Measurements from ENCODE around the gene PARD6G. TPM values are rescaled to one million over a fixed set of nuclear protein-coding genes. Genes with fewer than 3 reads are reported as not detected.

PARD6G gene
- total RNA-seq, 1 donor from 2014 or later = not detected

DNA sequence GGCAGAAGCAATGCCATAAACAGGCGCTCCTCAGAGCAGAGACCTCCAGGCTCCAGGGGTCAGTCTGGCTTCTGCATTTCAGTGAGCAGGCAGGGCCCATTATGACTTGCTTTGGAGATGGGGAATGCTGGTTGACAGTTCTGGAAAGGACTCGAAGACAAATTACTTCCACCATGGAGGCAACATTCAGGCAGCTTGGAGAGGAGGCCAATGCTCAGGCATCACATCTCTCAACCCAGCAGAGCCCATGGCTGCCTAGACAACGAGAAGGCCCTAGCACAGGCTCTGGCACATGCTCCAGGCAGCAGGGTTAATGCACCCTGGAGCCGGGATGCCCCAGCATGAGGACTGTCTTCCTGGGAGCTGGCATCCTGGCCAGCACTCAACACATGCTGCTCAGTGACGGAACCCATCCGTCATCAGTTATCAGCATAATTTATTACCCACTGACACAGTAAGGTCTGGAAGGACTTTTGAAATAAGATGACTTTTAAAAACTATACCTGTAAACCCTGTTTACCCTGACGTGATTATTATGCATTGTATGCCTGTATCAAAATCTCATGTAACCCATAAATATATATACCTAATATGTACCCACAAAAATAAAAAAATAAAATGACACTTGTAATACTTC lies 85.4 kb downstream of the PARD6G start:
- H3K27ac Mint-ChIP-seq = no peak overlapping the region
- ATAC-seq (ENCODE audit: low read depth) (no peak), DNase-seq (no peak)
- H3K4me3 Mint-ChIP-seq = no peak overlapping the region
- ChIA-PET CTCF (no interaction called here), POLR2A (no interaction called here)
- peaks cover 1% of the 10 kb centered on the region for H3K27me3 Mint-ChIP-seq
- H3K4me1 Mint-ChIP-seq = peaks cover 3% of the 10 kb centered on the region
- intact Hi-C loops (cut with micrococcal nuclease) = no loop called here
- peaks cover 12% of the 10 kb centered on the region for H3K9me3 Mint-ChIP-seq
- TF ChIP-seq, protein P1, sequence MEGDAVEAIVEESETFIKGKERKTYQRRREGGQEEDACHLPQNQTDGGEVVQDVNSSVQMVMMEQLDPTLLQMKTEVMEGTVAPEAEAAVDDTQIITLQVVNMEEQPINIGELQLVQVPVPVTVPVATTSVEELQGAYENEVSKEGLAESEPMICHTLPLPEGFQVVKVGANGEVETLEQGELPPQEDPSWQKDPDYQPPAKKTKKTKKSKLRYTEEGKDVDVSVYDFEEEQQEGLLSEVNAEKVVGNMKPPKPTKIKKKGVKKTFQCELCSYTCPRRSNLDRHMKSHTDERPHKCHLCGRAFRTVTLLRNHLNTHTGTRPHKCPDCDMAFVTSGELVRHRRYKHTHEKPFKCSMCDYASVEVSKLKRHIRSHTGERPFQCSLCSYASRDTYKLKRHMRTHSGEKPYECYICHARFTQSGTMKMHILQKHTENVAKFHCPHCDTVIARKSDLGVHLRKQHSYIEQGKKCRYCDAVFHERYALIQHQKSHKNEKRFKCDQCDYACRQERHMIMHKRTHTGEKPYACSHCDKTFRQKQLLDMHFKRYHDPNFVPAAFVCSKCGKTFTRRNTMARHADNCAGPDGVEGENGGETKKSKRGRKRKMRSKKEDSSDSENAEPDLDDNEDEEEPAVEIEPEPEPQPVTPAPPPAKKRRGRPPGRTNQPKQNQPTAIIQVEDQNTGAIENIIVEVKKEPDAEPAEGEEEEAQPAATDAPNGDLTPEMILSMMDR (IDR thresholded peaks at IDR 0.05) = no peak
- no peaks in the 10 kb centered on the region for H3K36me3 Mint-ChIP-seq (ENCODE audit: low read depth)

DNA sequence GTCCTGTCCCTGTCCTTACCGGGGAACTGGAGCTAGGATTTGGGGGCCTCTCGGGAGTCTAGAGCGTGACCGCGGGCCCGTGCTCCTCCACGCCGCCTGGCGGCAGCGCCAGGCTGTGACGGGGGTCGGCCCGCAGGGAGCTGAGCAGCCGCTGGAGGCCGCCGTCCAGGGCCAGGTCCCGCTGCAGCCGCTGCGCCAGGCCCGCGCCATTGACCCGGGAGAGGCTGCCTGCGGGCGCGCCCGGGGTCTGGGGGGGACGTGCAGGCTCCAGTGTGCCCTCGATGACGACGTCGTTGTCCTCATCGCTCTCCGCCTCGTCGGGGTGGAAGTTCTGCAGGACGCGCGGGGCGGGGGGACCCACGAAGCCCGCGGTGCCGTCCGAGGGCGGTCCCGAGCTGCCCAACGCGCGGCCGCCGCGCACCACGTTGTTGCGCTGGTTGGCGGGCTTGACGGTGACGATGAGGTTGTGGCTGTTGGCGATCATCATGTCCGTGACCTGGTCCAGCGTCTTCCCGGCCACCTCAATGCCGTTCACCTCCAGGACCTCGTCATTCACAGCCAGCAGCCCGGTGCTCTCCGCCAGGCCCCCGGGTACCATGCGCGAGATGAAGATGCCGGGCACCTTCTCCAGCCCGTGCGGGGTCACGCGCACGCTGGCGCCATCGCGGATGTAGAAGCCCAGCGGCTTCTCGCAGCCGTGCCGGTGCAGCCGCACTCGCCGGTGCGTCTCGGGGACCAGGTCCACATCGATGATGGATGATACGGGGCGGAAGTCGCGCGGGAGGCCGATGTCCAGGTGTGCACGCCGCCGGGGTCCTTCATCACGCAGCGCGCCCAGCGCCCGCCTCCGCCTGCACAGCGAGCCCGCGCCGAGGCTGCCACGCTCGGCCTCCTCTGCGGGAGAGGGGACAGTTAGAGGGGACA lies 87.3 kb downstream of the PARD6G start:
- POLR2A ChIA-PET = no interaction called here
- H3K4me3 Mint-ChIP-seq = no peak overlapping the region

DNA sequence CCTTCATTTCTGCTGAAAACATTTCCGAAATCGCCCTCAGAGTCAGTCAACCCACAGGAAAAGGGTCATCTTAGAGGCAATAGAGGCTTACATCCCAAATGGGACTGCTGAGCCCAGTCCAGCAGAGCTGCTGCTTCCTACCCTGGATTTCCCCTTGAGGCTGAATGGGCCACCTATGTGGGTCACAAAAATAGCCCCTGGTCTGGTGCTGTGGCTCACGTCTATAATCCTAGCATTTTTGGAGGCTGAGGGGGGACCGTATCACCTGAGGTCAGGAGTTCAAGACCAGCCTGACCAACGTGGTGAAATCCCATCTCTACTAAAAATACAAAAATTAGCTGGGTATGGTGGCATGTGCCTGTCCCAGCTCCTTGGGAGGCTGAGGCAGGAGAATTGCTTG lies 88.9 kb downstream of the PARD6G start:
- intact Hi-C loops (cut with micrococcal nuclease) = no loop called here
- DNase-seq (no peak), ATAC-seq (ENCODE audit: low read depth) (no peak)
- Mint-ChIP-seq H3K36me3 (ENCODE audit: low read depth) (no peaks in the 10 kb centered on the region), H3K4me1 (peaks cover 9% of the 10 kb centered on the region), H3K9me3 (no peaks in the 10 kb centered on the region), H3K27me3 (peaks cover 1% of the 10 kb centered on the region), H3K4me3 (no peak overlapping the region), H3K27ac (no peak overlapping the region)
- CTCF ChIA-PET = interaction anchor here (1.2 to 2.6 kb wide), 6 partner anchors 11 to 98 kb away, joined by 3 to 10 read pairs (median 6); no protein-coding TSS in a partner anchor
- POLR2A ChIA-PET = interaction anchor here (0.6 kb wide), 1 partner anchor 209 kb away, joined by 3 read pairs; no protein-coding TSS in a partner anchor
- TF ChIP-seq, protein P1 (IDR thresholded peaks at IDR 0.05) = no peak

More for the DNA sequence above, 87.3 kb downstream of the PARD6G start:
- TF ChIP-seq, protein P1 (IDR thresholded peaks at IDR 0.05) = no peak
- CTCF ChIA-PET = interaction anchor here (0.6 to 2.6 kb wide), 5 partner anchors 9 to 96 kb away, joined by 3 to 10 read pairs (median 5); no protein-coding TSS in a partner anchor
- H3K9me3 Mint-ChIP-seq = peaks cover 8% of the 10 kb centered on the region
- ATAC-seq (ENCODE audit: low read depth) (peak; percentile 58), DNase-seq (no peak)
- no peak overlapping the region for H3K27ac Mint-ChIP-seq
- peaks cover 3% of the 10 kb centered on the region for H3K4me1 Mint-ChIP-seq
- H3K36me3 Mint-ChIP-seq (ENCODE audit: low read depth) = no peaks in the 10 kb centered on the region
- intact Hi-C loops (cut with micrococcal nuclease) = no loop called here
- H3K27me3 Mint-ChIP-seq = peaks cover 1% of the 10 kb centered on the region

DNA sequence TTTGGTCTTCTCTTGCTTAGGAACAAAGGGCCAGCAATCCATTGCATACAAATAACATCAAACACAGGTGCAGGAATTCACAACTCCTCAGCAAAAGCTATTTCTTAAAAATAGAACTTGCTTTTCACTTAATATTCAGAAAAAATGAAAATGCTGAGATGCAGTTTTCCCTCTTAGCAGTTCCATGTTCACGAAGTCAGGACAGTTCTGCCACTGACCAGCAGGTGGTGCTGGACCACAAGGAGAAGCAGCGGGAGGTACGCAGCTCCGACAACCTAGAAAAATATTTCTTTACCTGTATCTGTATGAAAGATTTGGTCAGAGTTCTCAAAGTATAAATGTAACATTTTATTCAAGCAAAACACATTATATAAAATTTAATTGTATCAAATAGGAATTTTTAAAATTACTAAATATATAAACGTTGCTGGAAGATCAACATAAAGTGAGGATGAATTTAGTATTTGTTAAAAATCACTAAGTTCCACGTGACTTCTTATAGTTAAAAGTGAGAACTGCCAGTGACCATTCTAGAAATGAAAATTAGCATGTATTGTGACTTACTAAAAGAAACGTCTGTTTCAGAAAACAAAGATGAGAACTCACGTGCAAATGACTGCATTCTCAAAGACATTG lies 89.5 kb downstream of the PARD6G start:
- CTCF ChIA-PET = interaction anchor here (1.2 to 2.6 kb wide), 5 partner anchors 13 to 99 kb away, joined by 3 to 10 read pairs (median 6); no protein-coding TSS in a partner anchor
- TF ChIP-seq, protein P1 (IDR thresholded peaks at IDR 0.05) = peak; percentile 92
- intact Hi-C loops (cut with micrococcal nuclease) = no loop called here

More for the DNA sequence above, 89.5 kb downstream of the PARD6G start:
- no peaks in the 10 kb centered on the region for H3K9me3 Mint-ChIP-seq
- DNase-seq = peak; percentile 54
- H3K4me1 Mint-ChIP-seq = peaks cover 9% of the 10 kb centered on the region
- no peaks in the 10 kb centered on the region for H3K36me3 Mint-ChIP-seq (ENCODE audit: low read depth)
- H3K27me3 Mint-ChIP-seq = peaks cover 1% of the 10 kb centered on the region
- no peak overlapping the region for H3K27ac Mint-ChIP-seq
- ATAC-seq (ENCODE audit: low read depth) = peak; percentile 75
- POLR2A ChIA-PET = no interaction called here
- no peak overlapping the region for H3K4me3 Mint-ChIP-seq
